Kidney (tissue), 14 donors: ENCODE data around the gene DPYSL4. TPM values are rescaled to one million over a fixed set of nuclear protein-coding genes. Genes with fewer than 3 reads are reported as not detected.

Experiments
- DNase-seq, 5 donors: peaks; one replicate each; pipeline ENCODE4 v3.0.0-alpha.2; 2013 to 2020
- FAIRE-seq: peaks from 2 replicates; lab custom pipeline; 2012; peaks lifted over from hg19 to GRCh38; lab: Jason Lieb, UNC
- H3K27ac ChIP-seq, 2 donors: one replicate each; pipeline ENCODE4 v1.7.0; 2013; ENCODE audit warnings: low read depth in 2 of 2, low read length in 2 of 2, inconsistent platforms in 1 of 2
- H3K27me3 ChIP-seq: one replicate; pipeline ENCODE4 v1.7.1; 2013; ENCODE audit warnings: low read length, inconsistent platforms; ENCODE audit not compliant: control insufficient read depth, insufficient read depth
- H3K36me3 ChIP-seq, 3 donors: one replicate each; pipeline versions ENCODE4 v1.7.0 to v1.7.1; 2013; ENCODE audit warnings: low read length in 3 of 3, control low read depth in 1 of 3, inconsistent platforms in 1 of 3; ENCODE audit not compliant: insufficient read depth in 3 of 3, control insufficient read depth in 2 of 3
- H3K4me1 ChIP-seq, 3 donors: one replicate each; pipeline versions ENCODE4 v1.7.0 to v1.7.1; 2013; ENCODE audit warnings: low read length in 3 of 3, inconsistent platforms in 1 of 3, low read depth in 1 of 3; ENCODE audit not compliant: control insufficient read depth in 2 of 3, insufficient read depth in 2 of 3
- H3K4me3 ChIP-seq, 3 donors: one replicate each; pipeline versions ENCODE4 v1.7.0 to v1.8.1; 2013; ENCODE audit warnings: low read length in 3 of 3, control low read depth in 1 of 3, inconsistent platforms in 1 of 3
- H3K9ac ChIP-seq, 3 donors: one replicate each; pipeline versions ENCODE4 v1.7.0 to v1.7.1; 2013; ENCODE audit warnings: low read length in 3 of 3, control low read depth in 1 of 3, inconsistent platforms in 1 of 3
- H3K9me3 ChIP-seq, 3 donors: one replicate each; pipeline versions ENCODE4 v1.7.0 to v1.7.1; 2013; ENCODE audit warnings: low read length in 3 of 3, control low read depth in 1 of 3, inconsistent platforms in 1 of 3; ENCODE audit not compliant: control insufficient read depth in 2 of 3, insufficient read depth in 1 of 3
- CTCF ChIP-seq: IDR thresholded peaks from 3 replicates; pipeline ENCODE4 v1.5.1; 2012; ENCODE audit warnings: mild to moderate bottlenecking, moderate library complexity, borderline replicate concordance; ENCODE audit not compliant: insufficient read depth; ENCODE audit errors: extremely low read depth
- intact Hi-C: fragments of 100-400 bp; cut with DNase I; formaldehyde crosslinking; loops from one replicate; pipeline ENCODE4 v1.11.1; 2022
- polyA plus RNA-seq: library from polyadenylated mRNA; stranded (reverse); fragments of 350-450 nt; fragmentation: Illumina TruSeq; extraction: RNeasy Lipid Tissue Mini Kit (QIAGEN cat#74804); gene quantifications from one replicate; pipeline ENCODE4 v1.2.3, GENCODE V29; 2014; ENCODE audit warnings: low read depth, low replicate concordance; ENCODE audit not compliant: insufficient read depth
- total RNA-seq: library from RNA; stranded (reverse); fragmentation: NEBNext Ultra II Directional; extraction: Animal tissue kit (Norgen Biotek cat#: 25700); gene quantifications from one replicate; pipeline ENCODE4 v1.2.1, GENCODE V29; 2021
- donor health status: control.
- donor health status: control.
- donor health status: control.
- donor health status: control.
- donor health status: control.
- donor health status: DM: yes; HTN: yes; CAD: no.
- donor health status: Normal renal cell carcinoma (clear cell type).

Gene DPYSL4
- total and polyA plus RNA-seq, 2 donors from 2014 or later, result 0.60 TPM; not detected in 1

- Histone ChIP-seq H3K27ac (no peak overlapping the region), H3K4me3 (no peak overlapping the region), H3K27me3 (no peaks in the 10 kb centered on the region), H3K4me1 (no peaks in the 10 kb centered on the region), H3K9me3 (no peaks in the 10 kb centered on the region), H3K36me3 (no peaks in the 10 kb centered on the region), H3K9ac (no peak overlapping the region)
- intact Hi-C loops, result no loop called here
- no peak for DNase-seq
- TF ChIP-seq CTCF, result no peak
- no peak for FAIRE-seq
Observed at GRCh38 chr10:132163826-132164515, 22.8 kb upstream of the DPYSL4 start.

- peak in 1 of 5 donors; percentile 22 for DNase-seq
- intact Hi-C loops, result no loop called here
- H3K9ac ChIP-seq, result no peak overlapping the region
Observed at GRCh38 chr10:132164761-132165278, 21.9 kb upstream of the DPYSL4 start.

GRCh38 chr10:132165416-132165980, 21.2 kb upstream of the DPYSL4 start:
- FAIRE-seq, result no peak
- H3K9ac ChIP-seq, result no peak overlapping the region
- no peaks in the 10 kb centered on the region for H3K4me1 ChIP-seq
- intact Hi-C loops, result no loop called here
- H3K27me3 ChIP-seq, result no peaks in the 10 kb centered on the region
- no peak overlapping the region for H3K4me3 ChIP-seq
- H3K27ac ChIP-seq, result no peak overlapping the region
- H3K9me3 ChIP-seq, result no peaks in the 10 kb centered on the region
- H3K36me3 ChIP-seq, result no peaks in the 10 kb centered on the region
- TF ChIP-seq CTCF, result no peak
- no peak for DNase-seq

More at GRCh38 chr10:132164761-132165278, 21.9 kb upstream of the DPYSL4 start:
- no peak overlapping the region for H3K27ac ChIP-seq
- no peak overlapping the region for H3K4me3 ChIP-seq
- TF ChIP-seq CTCF, result no peak
- no peak for FAIRE-seq
- H3K9me3 ChIP-seq, result no peaks in the 10 kb centered on the region
- no peaks in the 10 kb centered on the region for H3K27me3 ChIP-seq
- no peaks in the 10 kb centered on the region for H3K4me1 ChIP-seq
- no peaks in the 10 kb centered on the region for H3K36me3 ChIP-seq
